ENCODE data around the gene OR9G1. TPM values are rescaled to one million over a fixed set of nuclear protein-coding genes. Genes with fewer than 3 reads are reported as not detected.

Gene OR9G1
- total RNA-seq, 1 experiment from 2014 or later = not detected

DNA sequence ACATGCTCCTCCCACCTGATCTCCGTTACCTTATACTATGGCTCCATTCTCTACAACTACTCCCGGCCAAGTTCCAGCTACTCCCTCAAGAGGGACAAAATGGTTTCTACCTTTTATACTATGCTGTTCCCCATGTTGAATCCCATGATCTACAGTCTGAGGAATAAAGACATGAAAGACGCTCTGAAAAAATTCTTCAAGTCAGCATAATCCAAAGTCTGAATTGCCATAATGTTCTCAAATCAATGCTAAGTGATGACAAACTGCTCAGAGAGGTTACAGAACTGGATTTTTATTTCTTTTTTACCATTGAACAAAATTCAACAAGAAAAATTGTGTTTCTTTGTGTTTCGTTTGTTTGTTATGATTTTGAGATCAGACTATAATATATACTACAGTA is 42.0 kb downstream of the OR9G1 start:
- Mint-ChIP-seq H3K4me3 (no peak overlapping the region), H3K27ac (no peak overlapping the region), H3K36me3 (no peaks in the 10 kb centered on the region; the same call in 1 of the 2 replicates), H3K4me1 (no peaks in the 10 kb centered on the region), H3K9me3 (peaks cover 22% of the 10 kb centered on the region), H3K27me3 (ENCODE audit: low read depth) (no peaks in the 10 kb centered on the region)
- ATAC-seq = no peak
- TF ChIP-seq, protein P1, sequence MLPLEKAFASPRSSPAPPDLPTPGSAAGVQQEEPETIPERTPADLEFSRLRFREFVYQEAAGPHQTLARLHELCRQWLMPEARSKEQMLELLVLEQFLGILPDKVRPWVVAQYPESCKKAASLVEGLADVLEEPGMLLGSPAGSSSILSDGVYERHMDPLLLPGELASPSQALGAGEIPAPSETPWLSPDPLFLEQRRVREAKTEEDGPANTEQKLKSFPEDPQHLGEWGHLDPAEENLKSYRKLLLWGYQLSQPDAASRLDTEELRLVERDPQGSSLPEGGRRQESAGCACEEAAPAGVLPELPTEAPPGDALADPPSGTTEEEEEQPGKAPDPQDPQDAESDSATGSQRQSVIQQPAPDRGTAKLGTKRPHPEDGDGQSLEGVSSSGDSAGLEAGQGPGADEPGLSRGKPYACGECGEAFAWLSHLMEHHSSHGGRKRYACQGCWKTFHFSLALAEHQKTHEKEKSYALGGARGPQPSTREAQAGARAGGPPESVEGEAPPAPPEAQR (CRISPR knock-in tag; IDR thresholded peaks at IDR 0.05) = no peak
- TF ChIP-seq, protein P2, sequence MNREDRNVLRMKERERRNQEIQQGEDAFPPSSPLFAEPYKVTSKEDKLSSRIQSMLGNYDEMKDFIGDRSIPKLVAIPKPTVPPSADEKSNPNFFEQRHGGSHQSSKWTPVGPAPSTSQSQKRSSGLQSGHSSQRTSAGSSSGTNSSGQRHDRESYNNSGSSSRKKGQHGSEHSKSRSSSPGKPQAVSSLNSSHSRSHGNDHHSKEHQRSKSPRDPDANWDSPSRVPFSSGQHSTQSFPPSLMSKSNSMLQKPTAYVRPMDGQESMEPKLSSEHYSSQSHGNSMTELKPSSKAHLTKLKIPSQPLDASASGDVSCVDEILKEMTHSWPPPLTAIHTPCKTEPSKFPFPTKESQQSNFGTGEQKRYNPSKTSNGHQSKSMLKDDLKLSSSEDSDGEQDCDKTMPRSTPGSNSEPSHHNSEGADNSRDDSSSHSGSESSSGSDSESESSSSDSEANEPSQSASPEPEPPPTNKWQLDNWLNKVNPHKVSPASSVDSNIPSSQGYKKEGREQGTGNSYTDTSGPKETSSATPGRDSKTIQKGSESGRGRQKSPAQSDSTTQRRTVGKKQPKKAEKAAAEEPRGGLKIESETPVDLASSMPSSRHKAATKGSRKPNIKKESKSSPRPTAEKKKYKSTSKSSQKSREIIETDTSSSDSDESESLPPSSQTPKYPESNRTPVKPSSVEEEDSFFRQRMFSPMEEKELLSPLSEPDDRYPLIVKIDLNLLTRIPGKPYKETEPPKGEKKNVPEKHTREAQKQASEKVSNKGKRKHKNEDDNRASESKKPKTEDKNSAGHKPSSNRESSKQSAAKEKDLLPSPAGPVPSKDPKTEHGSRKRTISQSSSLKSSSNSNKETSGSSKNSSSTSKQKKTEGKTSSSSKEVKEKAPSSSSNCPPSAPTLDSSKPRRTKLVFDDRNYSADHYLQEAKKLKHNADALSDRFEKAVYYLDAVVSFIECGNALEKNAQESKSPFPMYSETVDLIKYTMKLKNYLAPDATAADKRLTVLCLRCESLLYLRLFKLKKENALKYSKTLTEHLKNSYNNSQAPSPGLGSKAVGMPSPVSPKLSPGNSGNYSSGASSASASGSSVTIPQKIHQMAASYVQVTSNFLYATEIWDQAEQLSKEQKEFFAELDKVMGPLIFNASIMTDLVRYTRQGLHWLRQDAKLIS (CRISPR knock-in tag; IDR thresholded peaks at IDR 0.05; ENCODE audit: borderline replicate concordance) = no peak
- TF ChIP-seq EMX1 (CRISPR knock-in tag; IDR thresholded peaks at IDR 0.05) (no peak), GTF2I (CRISPR knock-in tag; conservative IDR thresholded peaks at IDR 0.05) (no peak), SOX15 (CRISPR knock-in tag; IDR thresholded peaks at IDR 0.05) (no peak), IRF2 (CRISPR knock-in tag; IDR thresholded peaks at IDR 0.05; ENCODE audit: borderline replicate concordance, low read depth) (no peak), TP53 (CRISPR knock-in tag; IDR thresholded peaks at IDR 0.05) (no peak), ZNF232 (CRISPR knock-in tag; IDR thresholded peaks at IDR 0.05) (no peak), ZNF317 (CRISPR knock-in tag; IDR thresholded peaks at IDR 0.05; ENCODE audit: borderline replicate concordance, low read depth) (no peak)
- TF ChIP-seq, protein P3, sequence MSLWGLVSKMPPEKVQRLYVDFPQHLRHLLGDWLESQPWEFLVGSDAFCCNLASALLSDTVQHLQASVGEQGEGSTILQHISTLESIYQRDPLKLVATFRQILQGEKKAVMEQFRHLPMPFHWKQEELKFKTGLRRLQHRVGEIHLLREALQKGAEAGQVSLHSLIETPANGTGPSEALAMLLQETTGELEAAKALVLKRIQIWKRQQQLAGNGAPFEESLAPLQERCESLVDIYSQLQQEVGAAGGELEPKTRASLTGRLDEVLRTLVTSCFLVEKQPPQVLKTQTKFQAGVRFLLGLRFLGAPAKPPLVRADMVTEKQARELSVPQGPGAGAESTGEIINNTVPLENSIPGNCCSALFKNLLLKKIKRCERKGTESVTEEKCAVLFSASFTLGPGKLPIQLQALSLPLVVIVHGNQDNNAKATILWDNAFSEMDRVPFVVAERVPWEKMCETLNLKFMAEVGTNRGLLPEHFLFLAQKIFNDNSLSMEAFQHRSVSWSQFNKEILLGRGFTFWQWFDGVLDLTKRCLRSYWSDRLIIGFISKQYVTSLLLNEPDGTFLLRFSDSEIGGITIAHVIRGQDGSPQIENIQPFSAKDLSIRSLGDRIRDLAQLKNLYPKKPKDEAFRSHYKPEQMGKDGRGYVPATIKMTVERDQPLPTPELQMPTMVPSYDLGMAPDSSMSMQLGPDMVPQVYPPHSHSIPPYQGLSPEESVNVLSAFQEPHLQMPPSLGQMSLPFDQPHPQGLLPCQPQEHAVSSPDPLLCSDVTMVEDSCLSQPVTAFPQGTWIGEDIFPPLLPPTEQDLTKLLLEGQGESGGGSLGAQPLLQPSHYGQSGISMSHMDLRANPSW (CRISPR knock-in tag; conservative IDR thresholded peaks at IDR 0.05; ENCODE audit: low read depth) = no peak
- TF ChIP-seq, protein P4, sequence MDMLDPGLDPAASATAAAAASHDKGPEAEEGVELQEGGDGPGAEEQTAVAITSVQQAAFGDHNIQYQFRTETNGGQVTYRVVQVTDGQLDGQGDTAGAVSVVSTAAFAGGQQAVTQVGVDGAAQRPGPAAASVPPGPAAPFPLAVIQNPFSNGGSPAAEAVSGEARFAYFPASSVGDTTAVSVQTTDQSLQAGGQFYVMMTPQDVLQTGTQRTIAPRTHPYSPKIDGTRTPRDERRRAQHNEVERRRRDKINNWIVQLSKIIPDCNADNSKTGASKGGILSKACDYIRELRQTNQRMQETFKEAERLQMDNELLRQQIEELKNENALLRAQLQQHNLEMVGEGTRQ (CRISPR knock-in tag; IDR thresholded peaks at IDR 0.05) = no peak
- TF ChIP-seq, protein P5, sequence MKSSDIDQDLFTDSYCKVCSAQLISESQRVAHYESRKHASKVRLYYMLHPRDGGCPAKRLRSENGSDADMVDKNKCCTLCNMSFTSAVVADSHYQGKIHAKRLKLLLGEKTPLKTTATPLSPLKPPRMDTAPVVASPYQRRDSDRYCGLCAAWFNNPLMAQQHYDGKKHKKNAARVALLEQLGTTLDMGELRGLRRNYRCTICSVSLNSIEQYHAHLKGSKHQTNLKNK (CRISPR knock-in tag; IDR thresholded peaks at IDR 0.05) = no peak
- TF ChIP-seq, protein P6, sequence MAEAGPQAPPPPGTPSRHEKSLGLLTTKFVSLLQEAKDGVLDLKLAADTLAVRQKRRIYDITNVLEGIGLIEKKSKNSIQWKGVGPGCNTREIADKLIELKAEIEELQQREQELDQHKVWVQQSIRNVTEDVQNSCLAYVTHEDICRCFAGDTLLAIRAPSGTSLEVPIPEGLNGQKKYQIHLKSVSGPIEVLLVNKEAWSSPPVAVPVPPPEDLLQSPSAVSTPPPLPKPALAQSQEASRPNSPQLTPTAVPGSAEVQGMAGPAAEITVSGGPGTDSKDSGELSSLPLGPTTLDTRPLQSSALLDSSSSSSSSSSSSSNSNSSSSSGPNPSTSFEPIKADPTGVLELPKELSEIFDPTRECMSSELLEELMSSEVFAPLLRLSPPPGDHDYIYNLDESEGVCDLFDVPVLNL (CRISPR knock-in tag; IDR thresholded peaks at IDR 0.05; ENCODE audit: borderline replicate concordance, low read depth) = no peak
- TF ChIP-seq, protein P7, sequence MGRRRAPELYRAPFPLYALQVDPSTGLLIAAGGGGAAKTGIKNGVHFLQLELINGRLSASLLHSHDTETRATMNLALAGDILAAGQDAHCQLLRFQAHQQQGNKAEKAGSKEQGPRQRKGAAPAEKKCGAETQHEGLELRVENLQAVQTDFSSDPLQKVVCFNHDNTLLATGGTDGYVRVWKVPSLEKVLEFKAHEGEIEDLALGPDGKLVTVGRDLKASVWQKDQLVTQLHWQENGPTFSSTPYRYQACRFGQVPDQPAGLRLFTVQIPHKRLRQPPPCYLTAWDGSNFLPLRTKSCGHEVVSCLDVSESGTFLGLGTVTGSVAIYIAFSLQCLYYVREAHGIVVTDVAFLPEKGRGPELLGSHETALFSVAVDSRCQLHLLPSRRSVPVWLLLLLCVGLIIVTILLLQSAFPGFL (CRISPR knock-in tag; IDR thresholded peaks at IDR 0.05; ENCODE audit: borderline replicate concordance) = no peak
- TF ChIP-seq, protein P8, sequence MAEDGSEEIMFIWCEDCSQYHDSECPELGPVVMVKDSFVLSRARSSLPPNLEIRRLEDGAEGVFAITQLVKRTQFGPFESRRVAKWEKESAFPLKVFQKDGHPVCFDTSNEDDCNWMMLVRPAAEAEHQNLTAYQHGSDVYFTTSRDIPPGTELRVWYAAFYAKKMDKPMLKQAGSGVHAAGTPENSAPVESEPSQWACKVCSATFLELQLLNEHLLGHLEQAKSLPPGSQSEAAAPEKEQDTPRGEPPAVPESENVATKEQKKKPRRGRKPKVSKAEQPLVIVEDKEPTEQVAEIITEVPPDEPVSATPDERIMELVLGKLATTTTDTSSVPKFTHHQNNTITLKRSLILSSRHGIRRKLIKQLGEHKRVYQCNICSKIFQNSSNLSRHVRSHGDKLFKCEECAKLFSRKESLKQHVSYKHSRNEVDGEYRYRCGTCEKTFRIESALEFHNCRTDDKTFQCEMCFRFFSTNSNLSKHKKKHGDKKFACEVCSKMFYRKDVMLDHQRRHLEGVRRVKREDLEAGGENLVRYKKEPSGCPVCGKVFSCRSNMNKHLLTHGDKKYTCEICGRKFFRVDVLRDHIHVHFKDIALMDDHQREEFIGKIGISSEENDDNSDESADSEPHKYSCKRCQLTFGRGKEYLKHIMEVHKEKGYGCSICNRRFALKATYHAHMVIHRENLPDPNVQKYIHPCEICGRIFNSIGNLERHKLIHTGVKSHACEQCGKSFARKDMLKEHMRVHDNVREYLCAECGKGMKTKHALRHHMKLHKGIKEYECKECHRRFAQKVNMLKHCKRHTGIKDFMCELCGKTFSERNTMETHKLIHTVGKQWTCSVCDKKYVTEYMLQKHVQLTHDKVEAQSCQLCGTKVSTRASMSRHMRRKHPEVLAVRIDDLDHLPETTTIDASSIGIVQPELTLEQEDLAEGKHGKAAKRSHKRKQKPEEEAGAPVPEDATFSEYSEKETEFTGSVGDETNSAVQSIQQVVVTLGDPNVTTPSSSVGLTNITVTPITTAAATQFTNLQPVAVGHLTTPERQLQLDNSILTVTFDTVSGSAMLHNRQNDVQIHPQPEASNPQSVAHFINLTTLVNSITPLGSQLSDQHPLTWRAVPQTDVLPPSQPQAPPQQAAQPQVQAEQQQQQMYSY (CRISPR knock-in tag; IDR thresholded peaks at IDR 0.05) = no peak
- TF ChIP-seq, protein P9, sequence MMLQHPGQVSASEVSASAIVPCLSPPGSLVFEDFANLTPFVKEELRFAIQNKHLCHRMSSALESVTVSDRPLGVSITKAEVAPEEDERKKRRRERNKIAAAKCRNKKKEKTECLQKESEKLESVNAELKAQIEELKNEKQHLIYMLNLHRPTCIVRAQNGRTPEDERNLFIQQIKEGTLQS (CRISPR knock-in tag; conservative IDR thresholded peaks at IDR 0.05) = no peak
- POLR2A ChIA-PET = no interaction called here
- DNase-seq (ENCODE audit: low spot score) = no peak
- CTCF ChIA-PET = interaction anchor here (1.0 kb wide), 1 partner anchor 9 kb away, joined by 3 read pairs; no protein-coding TSS in a partner anchor
